RCC 7860 (cell line): ENCODE data around the gene ZP3.
A peak's percentile ranks its signal among the peaks of the same experiment; 100 is the strongest.
"Not testable (repeated sequence)": the region's sequence is repeated elsewhere in the genome, so short reads cannot be mapped to it uniquely, and the experiment has no call there.

Source experiments
- DNase-seq: peaks from one replicate; pipeline ENCODE4 v3.0.0-alpha.2; 2015; ENCODE audit warnings: low spot score
- FAIRE-seq: peaks from 2 replicates; lab custom pipeline; 2012; peaks lifted over from hg19 to GRCh38; lab: Jason Lieb, UNC

ZP3 gene

DNA sequence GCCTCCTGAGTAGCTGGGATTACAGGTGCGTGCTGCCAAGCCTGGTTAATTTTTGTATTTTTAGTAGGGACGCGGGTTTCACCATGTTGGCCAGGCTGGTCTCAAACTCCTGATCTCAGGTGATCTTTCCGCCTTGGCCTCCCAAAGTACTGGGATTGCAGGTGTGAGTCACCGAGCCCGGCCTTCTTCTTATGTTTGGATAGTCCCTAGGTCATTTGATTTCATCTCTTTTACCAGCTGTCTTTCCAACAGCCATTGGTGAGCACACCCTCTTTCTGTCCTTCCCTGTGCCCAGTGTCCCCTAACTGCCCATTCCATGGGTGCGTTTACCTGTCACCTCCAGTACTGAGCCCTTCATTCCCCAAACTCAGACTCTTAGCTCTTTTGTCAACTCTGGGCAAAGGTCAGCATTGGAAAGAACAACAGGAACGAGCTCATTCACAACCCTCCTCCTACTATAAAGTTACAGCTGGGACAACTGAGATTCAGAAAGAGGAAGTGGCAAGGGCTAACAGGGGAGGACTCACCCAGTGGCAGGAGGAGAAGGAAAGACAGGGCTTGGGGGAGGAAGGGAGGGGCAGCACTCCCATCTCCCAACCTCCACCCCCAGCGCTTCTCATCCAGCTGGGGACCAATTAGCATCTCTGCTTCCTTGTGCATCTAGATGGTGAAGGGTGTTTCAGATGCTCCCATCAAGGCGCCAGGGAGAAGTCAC, 20.8 kb upstream of the ZP3 start:
- DNase-seq = no peak
- no peak for FAIRE-seq

DNA sequence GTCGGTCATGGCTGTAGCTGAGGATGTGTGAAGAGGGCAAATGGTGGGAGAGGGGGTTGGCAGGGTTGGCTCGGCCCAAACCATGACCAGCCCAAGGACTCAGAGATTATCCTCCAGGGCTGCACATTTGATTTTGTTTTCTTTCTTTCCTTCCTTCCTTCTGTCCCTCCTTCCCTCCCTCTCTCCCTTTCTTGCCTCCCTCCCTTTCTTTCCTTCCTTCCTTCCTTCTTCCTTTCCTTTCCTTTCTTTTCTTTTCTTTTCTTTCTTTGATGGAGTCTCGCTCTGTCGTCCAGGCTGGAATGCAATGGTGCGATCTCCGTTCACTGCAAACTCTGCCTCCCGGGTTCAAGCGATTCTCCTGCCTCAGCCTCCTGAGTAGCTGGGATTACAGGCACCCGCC, 19.0 kb upstream of the ZP3 start:
- no peak for DNase-seq
- no peak for FAIRE-seq

DNA sequence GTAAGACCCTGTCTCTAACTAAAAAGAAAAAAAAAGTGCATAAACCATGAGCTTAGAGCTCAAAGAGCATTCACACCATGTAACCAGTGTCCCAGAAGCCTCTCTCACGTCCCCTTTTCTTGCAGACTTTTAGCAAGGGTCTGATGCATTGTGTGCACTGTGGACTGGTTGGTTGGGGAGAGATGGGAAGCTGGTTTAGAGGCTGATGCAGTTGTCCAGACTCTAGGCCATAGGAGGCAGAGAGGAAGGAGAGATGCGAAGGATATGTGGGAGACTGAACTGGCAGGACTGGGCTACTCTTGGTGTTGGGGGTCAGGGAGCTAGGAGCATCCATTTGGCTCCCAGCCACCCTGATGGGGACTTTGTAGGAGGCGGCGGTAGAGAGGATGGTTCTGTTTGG, 17.0 kb upstream of the ZP3 start:
- FAIRE-seq (no peak), DNase-seq (no peak)

DNA sequence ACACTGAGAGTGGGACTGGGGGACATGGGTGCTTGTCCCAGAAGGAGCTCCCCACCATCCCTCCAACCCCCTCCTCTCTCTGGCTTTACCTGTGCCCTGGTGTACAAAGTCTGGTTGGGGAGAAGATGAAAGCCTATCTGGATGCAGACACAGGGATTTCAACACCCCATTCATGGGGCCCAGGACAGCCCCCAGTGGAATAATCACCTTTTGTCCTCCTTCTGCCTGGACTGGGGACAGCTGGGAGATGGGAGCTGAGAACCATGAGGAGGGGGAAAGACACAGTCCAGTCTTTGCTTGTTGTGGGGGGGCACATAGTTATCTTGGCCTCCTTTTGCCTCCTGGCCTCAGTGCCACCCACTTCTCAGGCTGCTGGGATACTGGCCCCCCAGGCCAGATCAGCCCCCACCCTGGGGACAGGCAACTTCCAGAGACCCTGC, 16.6 kb upstream of the ZP3 start:
- no peak for FAIRE-seq

DNA sequence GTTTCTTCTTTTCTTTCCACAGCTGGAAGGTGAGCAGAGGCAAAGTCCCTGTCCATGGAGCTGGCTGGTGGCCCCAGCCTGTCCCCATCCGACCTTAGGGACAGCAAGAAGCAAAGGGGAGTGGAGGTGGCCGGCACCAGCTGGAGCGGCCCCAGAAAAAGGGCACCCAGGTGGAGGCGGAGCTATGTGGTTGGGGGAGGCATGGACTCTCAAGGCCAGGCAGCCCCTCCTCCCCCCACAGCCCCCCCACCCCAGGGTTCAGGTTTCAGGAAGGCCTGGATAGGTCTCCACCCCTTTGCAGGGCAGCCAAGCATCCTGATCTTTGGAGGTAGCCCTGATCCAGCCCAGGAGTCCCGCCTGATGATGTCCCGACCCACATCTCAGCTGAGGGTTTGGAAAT, 15.2 kb upstream of the ZP3 start, which contains the start of gene SSC4D:
Gene SSC4D (minus strand): TSS at position 161 of the 400 bp plus-strand sequence. CDS start 5,258 bp downstream, outside the sequence.
- FAIRE-seq (no peak), DNase-seq (no peak)

More for the DNA sequence above, 16.6 kb upstream of the ZP3 start:
- no peak for DNase-seq

DNA sequence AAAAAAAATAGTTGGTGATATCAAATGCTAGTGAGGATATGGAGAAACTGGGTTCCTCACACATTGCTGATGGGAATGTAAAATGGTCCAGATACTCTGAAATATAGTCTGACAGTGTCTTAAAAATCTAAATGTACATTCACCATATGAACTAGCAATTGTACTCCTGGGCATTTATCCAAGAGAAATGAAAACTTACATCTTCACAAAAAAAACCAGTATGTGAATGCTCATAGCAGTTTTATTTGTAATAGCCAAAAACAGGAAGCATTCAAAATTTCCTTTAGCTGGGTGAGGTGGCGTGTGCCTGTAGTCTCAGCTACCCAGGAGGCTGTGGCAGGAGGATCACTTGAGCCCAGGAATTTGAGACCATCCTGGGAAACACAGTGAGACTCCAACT, 13.1 kb upstream of the ZP3 start:
- no peak for DNase-seq
- no peak for FAIRE-seq

DNA sequence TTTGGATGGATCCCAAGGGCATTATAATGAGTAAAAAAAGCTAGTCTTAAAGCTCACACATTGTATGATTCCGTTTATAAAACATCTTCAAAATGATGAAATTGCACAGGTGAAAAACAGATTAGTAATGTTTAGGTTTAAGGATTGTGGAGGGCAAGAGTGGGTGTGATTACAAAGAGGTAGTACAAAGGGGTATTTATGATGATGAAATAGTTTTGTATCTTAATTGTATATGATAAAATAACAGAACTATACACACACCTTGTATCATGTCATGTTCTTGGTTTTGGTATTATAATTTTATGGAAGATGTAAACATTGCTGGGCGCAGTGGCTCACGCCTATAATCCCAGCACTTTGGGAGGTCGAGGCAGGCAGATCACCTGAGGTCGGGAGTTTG, 12.5 kb upstream of the ZP3 start:
- FAIRE-seq (no peak), DNase-seq (no peak)

DNA sequence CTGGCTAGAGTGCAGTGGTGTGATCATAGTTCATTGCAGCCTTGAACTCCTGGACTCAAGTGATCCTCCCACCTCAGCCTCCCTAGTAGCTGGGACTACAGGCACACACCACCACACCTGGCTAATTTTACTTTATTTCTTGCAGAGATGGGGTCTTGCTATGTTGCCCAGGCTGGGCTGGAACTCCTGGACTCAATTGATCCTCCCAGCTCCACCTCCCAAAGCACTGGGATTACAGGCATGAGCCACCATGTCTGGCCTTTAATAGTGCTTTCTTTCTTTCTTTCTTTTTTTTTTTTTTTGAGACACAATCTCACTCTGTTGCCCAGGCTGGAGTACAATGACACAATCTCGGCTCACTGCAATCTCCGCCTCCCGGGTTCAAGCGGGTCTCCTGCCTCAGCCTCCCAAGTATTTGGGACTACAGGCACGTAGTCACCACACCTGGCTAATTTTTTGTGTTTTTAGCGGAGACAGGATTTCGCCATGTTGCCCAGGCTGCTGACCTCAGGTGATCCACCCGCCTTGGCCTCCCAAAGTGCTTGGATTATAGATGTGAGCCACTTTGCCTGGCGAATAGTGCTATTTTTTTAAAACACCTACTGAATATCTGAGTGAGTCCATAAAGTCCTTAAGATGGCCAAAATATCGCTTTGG, 7.0 kb upstream of the ZP3 start:
- DNase-seq, FAIRE-seq: not testable (repeated sequence)

DNA sequence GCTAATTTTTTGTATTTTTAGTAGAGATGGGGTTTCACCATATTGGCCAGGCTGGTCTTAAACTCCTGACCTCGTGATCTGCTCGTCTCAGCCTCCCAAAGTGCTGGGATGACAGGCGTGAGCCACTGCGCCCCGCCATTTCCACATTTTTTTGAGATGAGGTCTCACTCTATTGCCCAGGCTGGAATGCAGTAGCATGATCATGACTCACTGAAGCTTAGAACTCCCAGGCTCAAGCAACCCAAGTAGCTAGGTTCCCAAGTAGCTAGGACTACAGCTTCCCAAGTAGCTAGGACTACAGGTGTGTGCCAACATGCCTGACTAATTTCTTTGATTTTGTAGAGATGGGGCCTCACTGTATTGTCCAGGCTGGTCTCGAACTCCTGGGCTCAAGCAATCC, 3.7 kb upstream of the ZP3 start:
- peak; percentile 96 for FAIRE-seq
- DNase-seq = peak; percentile 100

DNA sequence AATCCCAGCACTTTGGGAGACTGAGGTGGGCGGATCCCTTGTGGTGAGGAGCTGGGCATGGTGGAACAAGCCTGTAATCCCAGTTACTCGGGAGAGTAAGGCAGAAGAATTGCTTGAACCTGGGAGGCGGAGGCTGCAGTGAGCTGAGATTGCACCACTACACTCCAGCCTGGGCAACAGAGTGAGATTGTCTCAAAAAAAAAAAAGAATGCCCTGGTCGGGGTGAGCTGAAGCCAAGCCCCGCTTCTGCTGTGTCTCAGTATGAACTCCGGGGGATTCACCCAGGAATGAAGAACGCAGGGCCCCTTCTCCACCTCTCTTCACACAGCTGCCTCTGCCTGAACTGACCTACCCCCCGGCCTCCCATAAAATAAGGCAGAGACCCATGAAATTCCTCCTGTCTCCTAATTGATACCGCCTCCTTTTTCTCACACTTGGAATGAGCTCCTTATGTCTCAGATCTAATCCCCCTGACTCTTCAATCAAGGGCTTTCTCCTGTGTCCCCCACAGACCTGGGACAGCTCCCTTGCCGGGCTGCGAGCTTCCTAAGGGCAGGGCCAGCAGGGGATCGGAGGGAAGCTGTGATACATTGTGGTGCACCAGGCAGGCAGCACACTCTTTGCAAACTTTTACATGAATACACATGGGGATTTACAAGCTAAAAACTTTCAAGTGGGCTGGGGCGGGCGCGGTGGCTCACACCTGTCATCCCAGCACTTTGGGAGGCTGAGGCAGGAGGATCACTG, 911 bp upstream of the ZP3 start:
- peak; percentile 43 for DNase-seq
- FAIRE-seq = no peak

DNA sequence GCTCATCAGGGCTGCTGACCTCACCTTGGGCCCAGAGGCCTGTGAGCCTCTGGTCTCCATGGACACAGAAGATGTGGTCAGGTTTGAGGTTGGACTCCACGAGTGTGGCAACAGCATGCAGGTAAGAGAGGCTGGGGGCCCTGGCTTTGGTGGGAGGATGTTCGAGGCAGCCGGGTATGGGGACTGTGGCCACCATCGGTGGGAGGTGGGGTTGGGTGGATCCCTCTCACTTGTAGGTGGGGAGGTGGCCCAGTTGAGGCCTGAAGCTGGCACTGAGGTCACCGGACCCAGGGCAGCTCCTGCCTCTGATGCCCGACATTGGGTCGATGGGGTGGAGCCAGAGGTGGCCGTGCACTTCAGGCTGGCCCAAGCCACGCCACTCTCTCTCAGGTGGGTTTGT, 406 bp downstream of the ZP3 start:
- DNase-seq (no peak), FAIRE-seq (no peak)

DNA sequence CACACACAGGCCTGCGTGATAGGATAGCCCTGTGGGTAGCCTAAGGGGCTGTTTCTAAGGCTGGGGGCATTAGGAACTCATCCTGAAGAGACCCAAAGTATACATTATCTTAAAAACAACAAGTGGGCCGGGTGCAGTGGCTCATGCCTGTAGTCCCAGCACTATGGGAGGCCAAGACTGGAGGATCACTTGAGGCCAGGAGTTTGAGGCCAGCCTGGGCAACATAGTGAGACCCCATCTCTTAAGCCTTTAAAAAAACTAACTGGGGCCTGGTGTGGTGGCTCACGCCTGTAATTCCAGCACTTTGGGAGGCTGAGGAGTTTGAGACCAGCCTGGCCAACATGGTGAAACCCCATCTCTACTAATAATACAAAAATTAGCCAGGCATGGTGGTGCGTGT, 808 bp downstream of the ZP3 start:
- not testable (repeated sequence) for DNase-seq, FAIRE-seq

DNA sequence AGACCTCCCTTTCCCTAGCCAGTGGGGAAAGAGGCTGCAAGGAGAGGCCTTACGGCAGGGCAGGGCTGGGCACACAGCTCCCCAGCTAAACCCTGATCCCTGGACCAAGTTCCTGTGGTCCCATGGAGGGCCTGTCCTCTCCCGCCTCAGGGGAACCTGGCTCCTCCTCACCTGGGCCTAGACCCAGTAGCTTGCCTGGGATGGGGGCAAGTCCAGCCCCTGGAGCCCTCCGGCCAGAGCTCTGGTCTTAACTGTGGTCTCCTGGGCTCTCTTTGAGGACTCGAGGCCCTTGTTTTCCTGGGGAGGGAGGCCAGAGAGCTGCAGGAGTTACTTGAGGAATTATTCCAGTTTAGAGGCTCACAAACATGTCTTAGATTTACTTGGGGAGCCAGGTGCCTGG, 1.5 kb downstream of the ZP3 start:
- FAIRE-seq (no peak), DNase-seq (no peak)

DNA sequence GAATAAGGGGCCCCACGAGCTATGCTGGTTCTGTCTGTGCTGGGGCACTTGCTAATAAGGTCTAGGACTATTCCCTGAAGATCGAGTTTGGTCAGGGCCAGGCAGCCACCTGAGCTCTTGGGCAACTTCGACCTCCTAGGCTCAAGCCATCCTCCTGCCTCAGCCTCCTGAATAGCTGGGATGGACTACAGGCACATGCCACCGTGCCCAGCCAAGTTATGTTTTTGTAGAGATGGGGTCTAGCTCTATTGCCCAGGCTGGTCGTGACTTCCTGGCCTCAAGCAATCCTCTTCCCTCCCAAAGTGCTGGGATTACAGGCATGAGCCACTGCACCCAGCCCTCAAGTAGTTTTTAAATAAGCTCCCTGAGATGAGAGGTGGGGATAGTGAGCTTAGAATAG, 2.9 kb downstream of the ZP3 start:
- no peak for FAIRE-seq

DNA sequence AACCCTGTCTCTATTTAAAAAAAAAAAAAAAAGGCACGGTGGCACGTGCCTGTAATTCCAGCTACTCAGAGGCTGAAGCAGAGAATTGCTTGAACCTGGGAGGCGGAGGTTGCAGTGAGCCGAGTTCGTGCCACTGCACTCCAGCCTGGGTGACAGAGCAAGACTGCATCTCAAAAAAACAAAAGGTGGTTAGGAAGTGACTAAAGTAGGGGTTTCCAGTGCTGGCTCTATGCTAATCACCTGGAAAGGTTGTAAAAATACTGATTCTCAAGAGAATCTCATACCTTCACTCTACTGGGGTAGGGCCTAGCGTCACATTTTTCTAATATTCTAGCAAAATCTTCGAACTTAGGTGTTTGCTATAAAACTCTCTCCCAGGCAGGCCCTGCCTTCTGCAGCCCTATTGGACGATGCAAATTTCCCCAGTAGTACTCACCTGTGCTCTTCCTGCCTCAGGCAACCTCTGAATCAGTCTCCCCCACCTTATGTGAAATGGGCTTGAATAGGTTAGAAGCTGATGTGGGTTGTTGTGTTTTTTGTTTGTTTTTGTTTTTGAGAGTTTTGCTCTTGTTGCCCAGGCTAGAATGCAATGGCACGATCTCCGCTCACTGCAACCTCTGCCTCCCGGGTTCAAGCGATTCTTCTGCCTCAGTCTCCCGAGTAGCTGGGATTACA, 3.5 kb downstream of the ZP3 start:
- FAIRE-seq (no peak), DNase-seq (no peak)

More for the DNA sequence above, 2.9 kb downstream of the ZP3 start:
- DNase-seq = no peak

DNA sequence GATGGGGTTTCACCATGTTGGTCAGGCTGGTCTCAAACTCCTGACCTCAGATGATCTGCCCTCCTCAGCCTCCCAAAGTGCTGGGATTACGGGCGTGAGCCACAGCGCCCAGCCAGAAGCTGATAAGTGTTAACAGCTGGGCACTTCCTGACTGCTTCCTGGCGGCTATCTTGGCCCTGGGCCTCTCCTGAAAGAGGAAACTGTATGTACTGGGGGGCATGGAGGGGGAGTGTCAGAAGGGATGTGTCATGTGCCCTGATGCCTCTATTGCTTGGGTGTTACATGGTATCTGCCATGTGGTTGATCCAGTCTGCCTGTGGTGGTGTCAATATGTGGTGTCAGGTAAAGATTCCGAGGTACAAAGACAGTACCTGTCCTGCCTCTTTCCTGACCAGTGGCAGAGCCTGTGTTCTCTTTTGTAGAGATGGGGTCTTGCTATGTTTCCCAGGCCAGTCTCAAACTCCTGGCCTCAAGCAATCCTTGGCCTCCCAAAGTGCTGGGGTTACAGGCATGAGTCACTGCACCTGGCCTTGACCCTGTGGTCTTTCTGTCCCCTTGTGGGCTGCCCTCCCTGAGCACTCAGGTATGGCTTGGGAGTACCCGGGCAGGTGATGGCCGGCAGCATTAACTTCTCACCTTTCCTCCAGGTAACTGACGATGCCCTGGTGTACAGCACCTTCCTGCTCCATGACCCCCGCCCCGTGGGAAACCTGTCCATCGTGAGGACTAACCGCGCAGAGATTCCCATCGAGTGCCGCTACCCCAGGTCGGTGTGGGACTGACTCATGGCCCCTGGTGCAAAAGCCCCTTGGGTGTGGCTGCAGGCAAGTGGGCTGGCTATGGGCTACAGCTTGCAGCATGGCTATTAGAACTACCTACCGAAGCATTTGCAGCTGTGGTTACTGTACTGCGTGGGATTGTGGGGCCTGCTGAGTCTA, 4.4 kb downstream of the ZP3 start:
- FAIRE-seq = no peak
- peak; percentile 13 for DNase-seq

DNA sequence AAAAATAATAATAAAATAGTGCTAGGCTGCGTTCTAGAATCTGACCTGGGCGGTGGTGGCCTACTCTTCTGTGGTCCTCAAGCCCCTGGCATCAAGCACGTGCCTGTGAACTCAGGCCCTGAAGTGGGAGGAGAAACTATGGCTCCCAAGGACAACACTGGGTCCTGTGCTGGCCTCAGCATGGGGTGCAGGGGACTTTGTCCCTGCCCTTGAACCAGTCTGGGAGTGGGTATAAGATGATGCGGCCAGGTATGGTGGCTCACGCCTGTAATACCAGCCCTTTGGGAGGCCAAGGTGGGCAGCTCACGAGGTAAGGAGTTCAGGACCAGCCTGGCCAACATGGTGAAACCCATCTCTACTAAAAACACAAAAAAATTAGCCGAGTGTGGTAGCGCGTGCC, 5.5 kb downstream of the ZP3 start:
- FAIRE-seq = no peak

DNA sequence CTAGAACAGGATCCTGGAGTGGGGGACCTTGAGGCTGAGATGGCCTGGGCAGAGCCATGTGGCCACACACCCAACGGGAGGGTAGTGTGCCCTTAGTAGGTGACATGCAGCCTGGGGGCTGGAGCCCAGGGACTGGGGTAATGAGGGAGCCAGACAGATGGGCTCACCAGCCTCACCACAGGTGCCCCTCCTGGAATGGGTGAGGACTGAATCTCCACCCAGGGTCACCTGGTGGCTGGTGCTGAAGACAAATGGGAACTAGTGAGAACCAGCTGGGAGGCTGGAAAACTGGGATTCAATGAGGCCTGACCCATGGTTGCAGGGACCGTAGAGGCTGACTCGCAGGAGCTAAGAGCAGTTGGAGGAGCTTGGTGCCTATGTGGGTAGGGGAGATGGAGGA, 6.1 kb downstream of the ZP3 start:
- no peak for FAIRE-seq
- no peak for DNase-seq

More for the DNA sequence above, 5.5 kb downstream of the ZP3 start:
- no peak for DNase-seq

DNA sequence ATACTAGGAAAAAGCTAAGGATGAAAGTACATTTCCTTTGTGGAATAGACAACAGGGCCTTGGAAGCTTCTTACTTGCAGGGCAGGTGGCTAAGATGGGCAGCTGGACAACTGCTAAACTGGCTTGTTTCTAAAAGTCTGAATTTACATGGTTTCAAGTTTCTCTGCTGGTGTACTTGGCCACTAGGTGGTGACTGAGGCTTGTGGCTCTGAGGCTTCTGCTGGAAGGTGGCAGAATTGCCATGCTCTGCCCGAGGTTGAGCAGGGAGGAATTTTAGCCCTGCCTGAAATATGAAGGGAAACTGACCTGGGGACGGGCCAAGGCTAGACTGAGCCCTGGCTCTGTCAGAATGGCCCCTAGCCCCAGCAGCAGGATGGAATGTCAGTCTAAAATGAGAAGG, 13.1 kb downstream of the ZP3 start:
- DNase-seq (peak; percentile 84), FAIRE-seq (peak; percentile 85)
